LNCAP (cell line): ENCODE data around the gene SPNS3.

Source experiments
- CTCF ChIP-seq: fragments of 450-650 bp; IDR thresholded peaks from 2 replicates; pipeline ENCODE4 v1.5.1; 2017; ENCODE audit warnings: mild to moderate bottlenecking

SPNS3 gene

GRCh38 chr17:4444782-4445473 is 11.2 kb downstream of the SPNS3 start:
- TF ChIP-seq CTCF, result no peak

- no peak for TF ChIP-seq CTCF
These were observed 12.0 kb downstream of the SPNS3 start for GRCh38 chr17:4445731-4446130.

DNA sequence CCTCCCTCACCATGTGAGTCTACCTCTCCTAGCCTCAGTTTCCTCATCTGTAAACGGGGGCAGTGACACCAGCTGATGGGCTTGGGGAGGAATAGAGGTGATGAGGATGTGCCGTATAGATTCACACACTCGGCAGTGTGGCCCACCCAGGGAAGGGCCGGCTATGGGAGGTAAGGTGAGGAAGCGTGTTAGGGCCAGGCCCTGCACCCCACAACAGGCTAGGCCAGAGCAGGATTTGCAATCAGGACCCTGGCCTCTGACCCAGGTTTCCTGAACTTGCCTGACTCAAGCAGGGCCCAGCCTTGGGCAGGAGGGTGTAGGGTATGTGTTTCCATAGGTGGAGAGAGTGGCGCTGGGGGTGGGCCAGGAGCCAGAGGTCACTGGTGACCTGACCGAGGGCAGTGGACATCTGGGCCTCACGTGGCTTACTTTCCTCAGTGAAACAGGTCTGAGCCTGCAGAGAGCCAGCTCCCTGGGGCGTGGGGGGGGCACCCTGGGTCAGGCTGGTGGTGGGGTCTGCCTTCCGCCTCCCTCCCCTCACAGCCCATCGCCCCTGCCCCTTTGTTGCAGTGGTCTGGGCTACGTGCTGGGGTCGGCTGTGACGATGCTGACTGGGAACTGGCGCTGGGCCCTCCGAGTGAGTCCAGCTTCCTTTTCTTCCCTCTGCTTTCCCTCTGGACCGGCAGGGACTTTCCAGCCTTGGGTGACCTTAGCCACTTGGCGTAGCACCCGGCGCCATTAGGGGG is 12.8 kb downstream of the SPNS3 start:
- TF ChIP-seq CTCF, result no peak

GRCh38 chr17:4448197-4448980 is 14.6 kb downstream of the SPNS3 start:
- no peak for TF ChIP-seq CTCF

DNA sequence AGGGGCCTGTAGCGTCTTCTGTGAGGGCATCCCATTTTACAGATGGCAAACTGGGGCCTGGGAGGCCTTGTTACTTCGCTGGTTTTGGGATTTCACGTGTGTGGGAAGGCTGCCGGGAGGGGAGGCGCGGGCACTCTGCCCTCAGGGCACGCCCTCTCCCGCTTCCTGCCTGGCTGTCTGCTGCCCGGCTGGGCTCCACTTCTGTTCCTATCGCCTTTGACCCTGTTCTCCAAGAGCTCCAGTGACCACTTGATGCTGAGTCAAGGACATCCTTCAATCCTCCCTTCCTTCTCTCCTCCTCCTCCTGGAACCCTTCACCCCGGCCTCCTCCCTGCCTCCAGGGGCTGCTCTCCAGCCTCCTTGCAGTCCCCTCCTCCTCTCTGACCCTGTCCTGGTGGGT is 16.0 kb downstream of the SPNS3 start:
- TF ChIP-seq CTCF, result no peak

GRCh38 chr17:4450710-4451316 is 17.1 kb downstream of the SPNS3 start:
- TF ChIP-seq CTCF, result no peak

- no peak for TF ChIP-seq CTCF
These were observed 20.3 kb downstream of the SPNS3 start for GRCh38 chr17:4453812-4454591.
